ENCODE data around the gene NRN1. TPM values are rescaled to one million over a fixed set of nuclear protein-coding genes. Genes with fewer than 3 reads are reported as not detected.

The NRN1 gene
- total and polyA plus RNA-seq, 2 donors (not counting 3 experiments of a cell fraction or from before 2014, with no cell fraction given) = 12.8 to 26.2 TPM

DNA sequence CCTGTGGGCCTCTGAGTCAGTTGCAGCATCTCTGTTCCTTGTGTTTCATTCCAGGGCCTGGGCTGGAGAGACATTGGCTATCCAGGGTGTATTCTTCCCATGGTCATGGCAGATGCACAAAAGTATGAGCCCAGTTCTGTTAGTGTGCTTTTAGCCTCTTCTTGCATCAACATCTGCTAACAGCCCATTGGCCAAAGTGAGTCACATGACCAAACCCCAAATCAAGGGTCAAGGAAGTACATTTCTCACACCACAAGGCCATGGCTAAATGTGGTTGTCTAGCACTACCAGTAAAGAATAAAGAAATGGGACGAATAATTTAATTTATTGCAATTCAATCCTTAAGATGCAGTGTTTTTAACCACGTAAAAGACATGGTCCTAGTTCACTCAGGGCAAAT lies 43.9 kb downstream of the NRN1 start:
- Histone ChIP-seq H3K79me2 (ENCODE audit: control insufficient read depth, insufficient read depth, low read length) (no peaks in the 10 kb centered on the region), H3K9ac (replicated peaks; ENCODE audit: extremely low read depth, insufficient read depth, low read length) (no peak overlapping the region), H2AFZ (ENCODE audit: low read depth, low read length) (no peak overlapping the region), H3K4me2 (ENCODE audit: insufficient read depth, low read length) (no peak overlapping the region), H4K20me1 (replicated peaks; ENCODE audit: control insufficient read depth, extremely low read depth, insufficient read depth, low read length) (no peaks in the 10 kb centered on the region), H3K9me1 (replicated peaks; ENCODE audit: control insufficient read depth, extremely low read depth, insufficient read depth, low read length) (no peaks in the 10 kb centered on the region), H3K36me3 (ENCODE audit: control insufficient read depth in 2 of 2, extremely low read depth in 1 of 2, insufficient read depth in 2 of 2, low read length in 2 of 2) (no peaks in the 10 kb centered on the region), H3K27me3 (ENCODE audit: control insufficient read depth in 2 of 2, insufficient read depth in 2 of 2, low read length in 2 of 2) (no peaks in the 10 kb centered on the region), H3K4me3 (replicated peaks in 1 of 3; ENCODE audit: insufficient read depth in 1 of 3, low read depth in 1 of 3, low read length in 3 of 3) (no peak overlapping the region), H3K4me1 (ENCODE audit: control insufficient read depth, extremely low read depth, insufficient read depth, low read length) (no peaks in the 10 kb centered on the region), H3K27ac (ENCODE audit: insufficient read depth, low read depth, low read length) (no peak overlapping the region), H3K9me3 (replicated peaks; ENCODE audit: control insufficient read depth, insufficient read depth, low read length) (no peaks in the 10 kb centered on the region)
- TF ChIP-seq POLR2A (IDR thresholded peaks at IDR 0.05; ENCODE audit: low read depth, low read length) = no peak
- FAIRE-seq = no peak
- dilution Hi-C loops (cut with MboI; ENCODE audit: extremely low pct_ligation_motif_present, low sequenced_read_pairs) = no loop called here
- ChIA-PET POLR2A (no interaction called here), CTCF (no interaction called here)
- BruUV-seq (replicated peaks) = no TSS peak
- intact Hi-C loops (cut with micrococcal nuclease) = no loop called here
- no peak for DNase-seq (ENCODE audit: low read depth, low spot score)

DNA sequence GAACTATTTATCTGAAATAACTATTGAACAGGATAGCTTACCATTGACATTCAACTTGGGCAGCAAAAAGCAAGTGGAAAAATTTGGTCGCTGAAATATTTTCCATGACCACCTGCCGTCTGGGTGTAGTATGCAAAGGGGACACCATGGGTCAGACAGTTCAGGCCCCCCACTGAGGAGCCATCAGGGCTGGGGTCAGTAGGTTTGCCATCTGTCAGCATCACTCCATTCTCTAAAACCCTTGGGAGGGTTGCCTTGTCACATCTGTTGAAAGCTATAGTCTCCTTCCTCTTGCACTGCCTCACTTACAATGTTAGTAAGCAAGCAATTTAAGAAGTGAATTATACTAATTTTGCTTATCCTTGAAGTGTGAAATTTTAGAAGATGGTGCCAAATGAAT lies 44.9 kb downstream of the NRN1 start:
- Histone ChIP-seq H3K4me2 (ENCODE audit: insufficient read depth, low read length) (no peak overlapping the region), H3K9me3 (replicated peaks; ENCODE audit: control insufficient read depth, insufficient read depth, low read length) (no peaks in the 10 kb centered on the region), H3K4me3 (replicated peaks in 1 of 3; ENCODE audit: insufficient read depth in 1 of 3, low read depth in 1 of 3, low read length in 3 of 3) (no peak overlapping the region), H2AFZ (ENCODE audit: low read depth, low read length) (no peak overlapping the region), H3K9ac (replicated peaks; ENCODE audit: extremely low read depth, insufficient read depth, low read length) (no peak overlapping the region), H3K27ac (ENCODE audit: insufficient read depth, low read depth, low read length) (no peak overlapping the region), H4K20me1 (replicated peaks; ENCODE audit: control insufficient read depth, extremely low read depth, insufficient read depth, low read length) (no peaks in the 10 kb centered on the region), H3K27me3 (ENCODE audit: control insufficient read depth in 2 of 2, insufficient read depth in 2 of 2, low read length in 2 of 2) (no peaks in the 10 kb centered on the region), H3K4me1 (ENCODE audit: control insufficient read depth, extremely low read depth, insufficient read depth, low read length) (no peaks in the 10 kb centered on the region), H3K79me2 (ENCODE audit: control insufficient read depth, insufficient read depth, low read length) (no peaks in the 10 kb centered on the region), H3K36me3 (ENCODE audit: control insufficient read depth in 2 of 2, extremely low read depth in 1 of 2, insufficient read depth in 2 of 2, low read length in 2 of 2) (no peaks in the 10 kb centered on the region), H3K9me1 (replicated peaks; ENCODE audit: control insufficient read depth, extremely low read depth, insufficient read depth, low read length) (no peaks in the 10 kb centered on the region)
- no peak for DNase-seq (ENCODE audit: low read depth, low spot score)
- TF ChIP-seq POLR2AphosphoS5 (IDR thresholded peaks at IDR 0.05; ENCODE audit: insufficient read depth, low read depth, low read length) (no peak), JUN (IDR thresholded peaks at IDR 0.05; ENCODE audit: borderline replicate concordance, insufficient read depth, insufficient read length, low read depth) (no peak), GATA2 (IDR thresholded peaks at IDR 0.05; ENCODE audit: insufficient read depth, insufficient read length, low read depth, low read length) (no peak), CTCF (IDR thresholded peaks at IDR 0.05; ENCODE audit: extremely low read depth in 1 of 2, insufficient read depth in 1 of 2, low read depth in 1 of 2, low read length in 2 of 2) (no peak), FOS (IDR thresholded peaks at IDR 0.05; ENCODE audit: borderline replicate concordance, insufficient read depth, low read length) (no peak), POLR2A (IDR thresholded peaks at IDR 0.05; ENCODE audit: low read depth, low read length) (no peak), MAX (IDR thresholded peaks at IDR 0.05; ENCODE audit: insufficient read depth, insufficient read length) (no peak), EZH2 (IDR thresholded peaks at IDR 0.05; ENCODE audit: borderline replicate concordance, low read depth, low read length, severe bottlenecking) (no peak), MYC (IDR thresholded peaks at IDR 0.05; ENCODE audit: low read depth, low read length) (no peak)
- CTCF ChIA-PET = no interaction called here
- BruUV-seq (replicated peaks) = no TSS peak
- intact Hi-C loops (cut with micrococcal nuclease) (no loop called here), dilution Hi-C loops (cut with MboI; ENCODE audit: extremely low pct_ligation_motif_present, low sequenced_read_pairs) (no loop called here)
- POLR2A ChIA-PET = no interaction called here
- FAIRE-seq = no peak

Data from endothelial cell of umbilical vein (primary cell).